Stimulated activated CD4-positive, alpha-beta T cell treated with anti-CD3 and anti-CD28 coated beads, Interleukin-15, amount 100 ng/mL, for 1 hour (primary cell): ENCODE data around the gene SLC39A11.
"Not testable (repeated sequence)": the region's sequence is repeated elsewhere in the genome, so short reads cannot be mapped to it uniquely, and the experiment has no call there.

Experiments used
- DNase-seq, 2 donors: peaks; one replicate each; pipeline ENCODE4 v3.0.0-alpha.2; 2020; ENCODE audit warnings: low read depth in 1 of 2, low spot score in 1 of 2

Gene SLC39A11, protein sequence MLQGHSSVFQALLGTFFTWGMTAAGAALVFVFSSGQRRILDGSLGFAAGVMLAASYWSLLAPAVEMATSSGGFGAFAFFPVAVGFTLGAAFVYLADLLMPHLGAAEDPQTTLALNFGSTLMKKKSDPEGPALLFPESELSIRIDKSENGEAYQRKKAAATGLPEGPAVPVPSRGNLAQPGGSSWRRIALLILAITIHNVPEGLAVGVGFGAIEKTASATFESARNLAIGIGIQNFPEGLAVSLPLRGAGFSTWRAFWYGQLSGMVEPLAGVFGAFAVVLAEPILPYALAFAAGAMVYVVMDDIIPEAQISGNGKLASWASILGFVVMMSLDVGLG

DNA sequence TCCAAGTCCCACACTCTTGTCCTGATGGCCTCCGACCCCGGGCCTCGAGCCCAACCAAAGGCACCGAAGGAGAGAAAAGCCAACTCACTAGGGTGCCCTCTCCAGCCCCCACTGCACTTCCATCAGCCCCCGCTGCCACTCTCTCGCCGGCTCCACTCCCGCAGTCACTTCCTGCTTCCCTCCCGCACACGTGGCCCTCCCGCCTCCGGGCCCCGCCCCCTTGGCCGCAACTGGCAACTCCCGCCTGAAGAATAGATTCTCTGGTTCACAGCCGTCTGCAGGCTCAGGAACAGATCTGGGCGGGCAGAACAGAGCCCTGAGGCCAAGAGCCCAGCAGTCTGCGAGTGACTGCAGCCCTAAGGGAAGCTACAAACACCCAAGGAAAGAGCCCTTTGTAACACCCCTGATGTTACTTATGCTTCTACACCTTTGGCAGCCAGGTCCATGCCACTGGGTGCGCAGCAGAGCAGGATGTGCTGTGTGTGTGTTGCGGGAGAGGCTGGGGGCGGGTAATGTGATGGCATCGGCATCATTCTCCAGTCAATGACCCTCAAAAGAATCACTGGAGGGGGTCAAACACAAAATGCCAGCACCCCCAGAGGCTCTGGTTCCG is at the start of gene SLC39A11:
SLC39A11 (minus strand) TSS at position 166 of the 613 bp plus-strand sequence. CDS start 3,924 bp downstream, outside the sequence.
- peak; percentile 79 to 83 for DNase-seq

DNA sequence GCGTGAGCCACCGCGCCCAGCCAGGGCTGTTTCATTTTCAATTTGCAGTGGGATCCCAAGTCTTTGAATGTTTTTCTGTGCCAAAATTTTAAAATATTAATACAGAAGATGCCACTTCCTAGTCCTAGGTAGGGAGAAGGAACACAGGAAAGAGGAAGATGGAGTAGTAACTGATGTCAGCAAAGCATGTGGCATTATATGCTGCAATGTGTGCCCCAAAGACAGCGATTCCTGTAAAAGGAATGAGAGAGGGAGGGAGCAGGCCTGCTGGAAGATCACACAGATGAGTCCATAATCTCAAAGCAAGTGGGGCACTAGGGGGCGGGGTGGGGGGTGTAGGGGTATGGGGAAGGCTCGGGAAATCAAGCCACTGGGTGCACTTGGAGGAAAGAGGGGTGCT is 48.9 kb upstream of the SLC39A11 start:
- no peak for DNase-seq

DNA sequence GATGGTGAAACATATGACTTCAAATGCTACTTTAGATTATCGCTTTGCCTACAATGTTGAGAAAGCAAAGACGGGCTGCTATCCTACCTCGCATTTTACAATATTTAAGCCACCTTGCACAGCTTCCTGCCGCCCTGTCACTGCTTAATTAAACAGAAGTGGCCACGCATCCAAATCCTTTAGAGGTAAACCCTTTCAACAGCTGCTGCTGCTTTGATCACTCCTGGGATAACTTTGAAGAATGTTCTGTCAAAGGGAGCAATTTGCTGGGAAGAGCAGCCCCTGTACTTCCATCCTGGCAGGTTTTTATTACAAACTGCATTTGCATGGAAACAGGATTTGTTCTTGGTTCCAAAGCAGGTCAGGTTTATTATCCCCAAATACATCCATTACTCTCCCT is 48.1 kb upstream of the SLC39A11 start:
- no peak for DNase-seq

DNA sequence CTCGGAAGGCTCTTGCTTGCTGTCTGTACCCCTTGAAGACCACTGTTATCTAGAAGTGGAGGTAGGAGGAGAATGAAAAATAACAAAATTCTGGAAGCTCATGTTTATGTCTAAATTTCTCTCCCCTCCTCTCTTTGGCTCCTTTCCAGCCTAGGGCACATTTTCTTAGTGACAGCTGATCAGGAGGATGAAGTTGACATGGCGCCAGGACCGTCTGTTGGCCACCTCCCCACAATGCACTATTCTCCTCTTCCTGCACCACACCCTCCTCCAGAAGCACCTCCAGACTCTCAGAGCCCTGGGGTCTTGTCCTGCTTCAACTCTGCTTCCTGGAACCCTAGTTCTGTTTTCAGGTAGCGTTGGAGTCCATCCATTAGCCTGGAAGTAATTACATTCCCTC is 46.8 kb upstream of the SLC39A11 start:
- no peak for DNase-seq

DNA sequence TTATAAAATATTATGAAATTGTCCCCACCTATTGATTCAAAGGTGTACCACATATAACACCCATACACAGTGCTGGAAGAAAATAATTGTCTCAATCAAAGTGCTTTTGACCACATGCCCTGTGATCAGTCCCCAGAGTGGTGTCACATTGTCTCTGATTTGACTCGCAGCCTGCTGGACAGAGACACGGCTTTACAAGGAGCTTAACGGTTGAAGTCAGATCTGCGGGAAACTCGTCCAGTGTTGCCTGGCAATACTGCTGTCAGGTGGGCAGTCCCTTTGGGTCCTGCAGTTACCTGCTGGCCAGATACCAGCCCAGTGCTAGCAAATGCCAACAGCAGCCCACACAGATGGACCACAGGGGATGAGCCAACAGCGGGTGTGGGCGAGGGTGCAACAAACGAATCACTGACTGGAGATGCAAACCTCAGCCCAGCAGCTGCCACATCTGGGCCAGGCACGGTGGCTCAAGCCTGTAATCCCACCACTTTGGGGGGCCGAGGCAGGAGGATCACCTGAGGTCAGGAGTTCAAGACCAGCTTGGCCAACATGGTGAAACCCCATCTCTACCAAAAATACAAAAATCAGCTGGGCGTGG is 46.2 kb upstream of the SLC39A11 start:
- DNase-seq = no peak

DNA sequence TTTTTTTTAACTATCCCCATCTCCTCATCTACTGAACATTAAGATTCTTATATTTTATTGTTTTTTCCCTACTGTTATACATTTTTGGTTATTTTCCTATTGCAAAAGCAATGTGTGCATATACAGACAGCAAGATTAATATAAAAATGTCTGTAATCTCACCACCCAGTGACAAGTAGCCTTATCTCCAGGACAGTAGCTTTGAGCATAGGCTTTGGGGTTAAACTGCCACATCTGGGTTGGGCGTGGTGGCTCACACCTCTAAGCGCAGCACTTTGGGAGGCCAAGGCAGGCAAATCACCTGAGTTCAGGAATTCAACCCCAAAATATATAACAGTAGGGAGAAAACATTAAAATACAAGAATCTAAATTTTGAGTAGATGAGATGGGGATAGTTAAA is 44.9 kb upstream of the SLC39A11 start:
- DNase-seq = no peak

DNA sequence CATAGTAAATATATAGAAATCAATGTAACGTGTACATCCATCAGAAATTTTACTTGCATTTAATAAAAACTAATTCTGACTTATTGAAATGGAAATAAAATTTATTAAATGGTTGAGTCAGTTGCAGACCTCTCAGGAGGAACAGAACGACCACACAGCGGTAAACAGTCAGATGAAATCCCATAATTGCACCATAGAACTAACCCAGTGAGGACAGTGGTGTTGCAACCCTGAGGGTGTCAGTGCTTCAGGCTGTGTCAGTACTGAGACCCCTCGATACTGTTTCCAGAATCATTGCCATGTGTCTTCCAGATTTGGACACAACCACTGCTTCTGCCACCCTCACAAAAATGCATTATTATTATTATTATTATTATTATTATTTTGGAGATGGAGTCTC is 43.3 kb upstream of the SLC39A11 start:
- no peak for DNase-seq

DNA sequence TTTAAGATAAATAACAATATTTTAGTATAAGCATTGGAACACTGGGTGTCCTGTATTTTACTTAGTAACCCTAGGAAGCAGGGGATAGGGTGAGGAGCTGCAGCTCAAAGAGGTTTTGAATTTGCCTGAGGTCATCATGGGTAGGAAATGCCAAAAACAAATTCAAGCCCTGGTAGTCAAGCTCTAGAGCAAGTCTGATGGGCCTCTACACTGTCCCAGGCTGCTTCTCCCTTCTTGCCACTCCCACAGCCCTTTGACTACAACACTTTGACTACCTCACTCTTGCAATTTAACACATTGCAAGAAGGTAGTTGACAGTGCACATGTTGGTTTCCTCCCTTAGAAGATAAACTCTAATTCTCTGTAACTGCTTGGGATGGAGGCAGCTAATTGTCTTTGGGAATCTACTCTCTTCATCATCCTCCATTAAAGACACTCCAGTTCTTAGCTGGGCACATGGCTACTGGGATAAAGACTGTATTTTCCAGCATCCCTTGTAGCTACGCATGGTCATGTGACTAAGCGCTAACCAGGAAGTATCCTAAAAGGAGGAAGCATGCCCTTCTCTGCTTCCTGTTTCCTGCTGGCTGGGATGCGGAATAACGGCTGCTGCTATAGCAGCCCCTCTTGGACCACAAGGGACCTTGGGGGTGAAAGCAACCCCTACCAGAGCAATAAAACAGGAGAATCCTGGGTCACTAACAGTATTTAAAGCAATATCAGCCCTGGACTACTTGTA is 41.6 kb upstream of the SLC39A11 start:
- no peak for DNase-seq

DNA sequence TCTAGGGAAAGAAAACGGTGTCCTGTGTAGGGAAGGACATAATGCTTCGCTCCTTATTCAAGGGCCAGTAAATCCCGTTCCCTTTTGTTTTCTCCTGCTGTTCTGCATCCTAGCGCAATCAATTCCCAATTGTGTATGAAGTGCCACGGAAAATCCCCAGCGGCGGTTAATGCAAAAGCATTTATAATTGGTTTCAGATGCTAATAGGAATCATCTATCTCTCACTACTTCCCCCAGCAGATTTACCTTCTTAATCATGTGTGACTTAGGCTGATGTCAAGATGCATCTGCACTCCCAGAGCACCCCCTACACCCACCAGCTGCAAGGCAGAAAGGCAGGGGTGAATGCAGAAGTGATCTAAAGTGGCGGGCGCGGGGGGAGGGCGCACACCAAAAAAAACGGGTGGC is 39.6 kb upstream of the SLC39A11 start:
- no peak for DNase-seq

DNA sequence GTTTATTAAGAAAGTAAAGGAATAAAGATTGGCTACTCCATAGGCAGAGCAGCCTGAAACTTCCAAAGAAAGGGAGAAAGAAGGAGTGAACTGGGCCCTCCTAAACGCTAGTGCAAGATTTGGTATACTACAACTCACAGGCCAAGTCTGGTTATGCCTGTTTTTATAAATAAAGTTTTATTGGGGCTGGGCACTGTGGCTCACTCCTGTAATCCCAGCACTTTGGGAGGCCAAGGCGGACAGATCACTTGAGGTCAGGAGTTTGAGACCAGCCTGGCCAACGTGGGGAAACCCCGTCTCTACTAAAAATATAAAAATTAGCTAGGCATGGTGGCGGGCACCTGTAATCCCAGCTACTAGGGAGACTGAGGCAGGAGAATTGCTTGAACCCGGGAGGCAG is 39.0 kb upstream of the SLC39A11 start:
- not testable (repeated sequence) for DNase-seq

DNA sequence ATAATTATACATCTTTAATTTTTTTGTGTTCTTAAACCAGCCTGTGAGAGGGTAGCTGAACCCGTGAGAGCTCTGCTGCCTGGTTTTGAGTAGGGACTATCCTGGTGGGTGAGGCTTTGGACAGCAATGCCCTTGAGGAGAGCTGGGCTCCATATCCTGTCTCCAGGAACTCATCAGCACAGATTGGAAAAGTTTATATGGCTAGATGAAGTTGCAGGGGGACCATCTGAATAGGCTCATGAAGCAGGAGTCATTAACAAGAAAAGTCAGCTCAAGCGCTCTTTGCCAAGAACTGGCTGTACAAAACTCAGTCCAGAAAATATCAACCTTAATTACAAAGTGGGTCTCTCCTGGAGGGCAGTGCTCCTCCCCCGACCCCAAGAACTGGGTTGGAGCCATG is 38.5 kb upstream of the SLC39A11 start:
- no peak for DNase-seq

DNA sequence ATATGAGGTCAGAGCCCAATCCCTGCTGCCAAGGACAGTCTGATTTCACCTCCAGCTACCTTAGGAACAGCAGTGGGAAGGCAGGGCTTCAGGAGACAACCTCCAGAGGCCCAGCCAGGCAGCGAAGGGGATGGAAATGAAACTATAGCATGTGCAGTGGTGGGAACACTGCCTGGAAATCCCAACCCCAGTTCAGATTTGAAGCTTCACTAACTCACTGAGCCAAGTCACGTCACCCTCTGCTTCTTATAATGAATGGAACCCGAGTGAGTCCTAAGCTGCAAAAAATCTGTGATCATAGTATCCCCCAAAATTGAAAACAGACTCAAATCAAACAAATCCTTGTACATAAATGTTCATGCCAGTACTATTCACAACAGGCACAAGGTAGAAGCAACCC is 36.0 kb upstream of the SLC39A11 start:
- DNase-seq = no peak

DNA sequence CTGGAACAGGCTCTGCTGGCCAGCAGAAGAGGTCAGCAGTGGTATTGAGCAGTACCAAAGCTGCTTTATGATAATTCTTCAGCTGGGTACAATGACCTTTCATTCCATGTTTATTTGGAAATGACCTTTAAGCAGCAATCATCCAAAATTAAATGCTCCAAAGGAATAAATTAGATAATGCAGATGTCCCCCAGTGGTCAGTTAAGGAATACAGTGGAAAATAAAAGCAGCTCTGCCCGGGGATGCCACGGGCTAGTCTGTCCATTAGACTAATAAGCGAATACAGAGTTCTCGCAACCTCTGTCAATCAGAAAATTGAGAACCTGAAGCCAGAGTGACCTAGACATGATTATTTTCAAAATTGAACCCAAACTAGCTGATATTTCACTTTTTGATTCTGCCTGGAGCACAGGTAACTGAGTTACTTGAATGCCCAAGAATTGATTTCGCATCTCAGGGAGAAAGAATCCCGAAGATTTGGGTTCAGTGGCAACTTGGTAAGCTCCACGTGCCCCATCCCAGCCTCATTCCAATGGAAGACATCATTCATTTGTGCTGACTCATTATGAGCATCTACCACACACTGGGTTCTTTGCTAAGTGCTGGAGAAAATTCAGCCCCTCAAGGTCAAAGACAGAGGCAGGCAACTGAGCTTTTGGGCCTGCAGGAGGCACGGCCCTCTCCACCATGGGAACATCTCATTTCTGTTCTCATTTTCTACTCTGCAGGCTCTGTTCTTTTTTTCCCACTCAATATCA is 34.4 kb upstream of the SLC39A11 start:
- no peak for DNase-seq

DNA sequence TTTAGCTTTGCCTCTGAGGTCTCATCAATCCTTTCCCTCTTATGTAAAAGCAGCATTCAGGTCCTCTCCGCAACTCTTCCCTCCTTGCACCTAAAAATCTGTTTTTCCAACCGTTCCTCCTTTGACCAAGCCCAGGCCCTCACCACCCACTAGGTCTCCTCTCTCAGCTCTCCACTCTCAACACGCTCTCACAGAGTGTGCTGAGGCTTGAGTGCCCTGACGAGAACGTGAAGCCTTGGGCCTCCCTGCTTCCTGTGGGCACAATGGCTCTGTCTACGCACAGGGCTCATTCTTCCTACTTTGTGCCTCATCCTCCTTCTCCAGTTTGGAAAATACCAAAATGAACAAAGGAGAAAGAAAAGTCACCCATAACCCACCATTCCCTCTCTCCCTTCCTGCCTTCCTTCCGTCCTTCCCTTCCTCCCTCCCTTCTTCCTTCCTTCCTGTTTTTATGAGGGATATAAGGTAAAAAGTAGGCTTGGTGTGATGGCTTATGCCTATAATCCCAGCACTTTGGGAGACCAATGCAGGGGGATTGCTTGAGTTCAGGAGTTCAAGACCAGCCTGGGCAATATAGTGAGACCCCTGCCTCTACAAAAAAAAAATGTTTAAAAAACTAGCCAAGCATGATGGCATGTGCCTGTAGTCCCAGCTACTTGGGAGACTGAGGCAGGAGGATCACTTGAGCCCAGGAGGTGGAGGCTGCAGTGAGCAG is 31.3 kb upstream of the SLC39A11 start:
- DNase-seq = no peak

DNA sequence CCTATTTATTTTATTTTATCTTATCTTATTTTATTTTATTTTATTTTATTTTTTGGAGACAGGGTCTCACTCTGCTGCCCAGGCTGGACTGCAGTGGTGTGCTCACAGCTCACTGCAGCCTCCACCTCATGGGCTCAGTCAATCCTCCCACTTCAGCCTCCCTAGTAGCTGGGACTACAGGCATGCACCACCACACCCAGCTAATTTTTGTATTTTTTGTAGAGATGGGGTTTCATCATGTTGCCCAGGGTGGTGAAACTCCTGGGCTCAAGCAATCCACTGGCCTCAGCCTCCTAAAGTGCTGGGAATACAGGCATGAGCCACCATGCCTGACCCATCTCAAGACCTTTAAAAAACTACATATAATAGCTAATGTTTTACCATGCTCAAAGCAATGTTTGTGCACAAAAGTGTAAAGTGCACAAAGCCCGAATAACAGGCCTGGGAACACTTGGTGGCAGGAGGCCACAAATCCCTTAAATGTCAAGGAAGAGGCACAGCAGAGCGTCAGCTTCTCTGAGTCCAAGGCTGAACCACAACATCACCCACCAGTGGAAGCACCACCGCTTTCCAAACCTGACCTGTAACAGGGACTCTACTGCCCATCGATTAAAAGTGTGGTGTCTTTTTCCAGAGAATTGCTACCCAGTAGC is 30.6 kb upstream of the SLC39A11 start:
- DNase-seq = no peak

DNA sequence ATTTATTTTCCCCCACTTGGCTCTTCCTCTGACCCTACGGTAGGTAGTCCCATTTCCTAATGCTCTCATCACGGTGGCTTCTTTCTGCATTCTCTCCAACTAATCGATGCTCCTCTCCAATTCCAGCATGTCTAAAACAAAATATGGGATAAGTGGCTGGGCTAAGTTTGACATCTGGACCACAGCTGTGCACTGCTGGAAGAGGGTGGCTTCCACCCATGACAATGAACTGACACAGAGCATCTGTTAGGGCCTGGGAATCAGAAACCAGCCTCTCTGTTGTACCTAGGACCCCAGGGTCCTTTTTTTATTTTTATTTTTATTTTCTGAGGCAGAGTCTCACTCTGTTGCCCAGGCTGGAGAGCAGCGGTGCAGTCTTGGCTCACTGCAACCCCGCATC is 29.0 kb upstream of the SLC39A11 start:
- no peak for DNase-seq

DNA sequence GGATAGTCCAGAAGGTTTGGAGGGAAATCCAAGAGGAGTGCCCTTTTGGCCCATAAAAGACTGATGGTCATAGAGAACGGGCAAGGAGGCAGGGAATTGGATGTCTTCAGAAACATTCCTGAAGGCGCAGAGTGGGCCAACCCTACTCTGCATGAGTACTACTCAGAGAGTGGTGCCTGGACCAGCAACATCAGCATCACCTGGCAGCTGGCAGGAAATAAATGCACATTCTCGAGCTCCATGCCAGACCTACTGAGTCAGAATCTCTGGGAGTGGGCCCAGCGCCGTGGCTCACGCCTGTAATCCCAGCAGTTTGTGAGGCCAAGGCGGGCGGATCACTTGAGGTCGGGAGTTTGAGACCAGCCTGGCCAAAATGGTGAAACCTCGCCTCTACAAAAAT is 27.1 kb upstream of the SLC39A11 start:
- DNase-seq = no peak

DNA sequence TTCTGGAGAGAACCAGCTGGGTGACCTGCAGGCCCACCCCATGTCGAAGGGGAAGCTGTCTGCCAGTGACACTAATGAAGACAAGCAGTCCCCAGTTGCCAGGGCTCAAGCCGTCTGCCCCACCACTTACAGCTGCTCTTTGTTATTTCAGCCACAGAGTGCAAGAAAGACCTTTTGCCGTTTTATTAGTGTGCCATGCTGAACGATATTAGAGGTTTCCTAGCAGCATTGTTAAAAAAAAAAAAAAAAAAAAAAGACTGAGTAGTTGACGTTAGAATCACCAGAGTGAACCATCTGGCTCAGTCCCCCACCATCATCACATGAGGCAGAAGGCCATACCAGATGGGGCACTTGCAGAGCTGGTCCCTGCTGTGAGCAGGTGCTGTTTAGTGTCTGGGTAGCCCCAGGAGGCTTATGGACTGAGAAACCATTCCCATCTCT is 26.5 kb upstream of the SLC39A11 start:
- DNase-seq = no peak

DNA sequence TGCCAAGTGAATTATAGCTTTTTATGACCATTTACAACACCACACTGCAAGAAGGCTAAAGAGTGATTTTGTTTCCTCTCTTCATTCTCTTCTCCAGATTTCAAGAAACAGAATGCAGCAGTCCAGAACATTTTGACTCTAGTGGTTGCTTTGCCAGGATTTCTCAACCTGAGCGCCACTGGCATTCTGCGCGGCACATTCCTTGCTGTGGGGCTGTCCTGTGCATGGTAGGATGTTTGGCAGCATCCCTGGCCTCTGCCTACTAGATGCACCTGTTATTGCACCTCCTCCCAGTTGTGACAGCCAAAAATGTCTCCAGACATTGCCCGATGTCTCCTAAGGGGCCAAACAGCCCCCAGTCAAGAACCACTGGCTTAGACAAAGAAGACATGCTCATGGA is 25.7 kb upstream of the SLC39A11 start:
- DNase-seq = no peak

DNA sequence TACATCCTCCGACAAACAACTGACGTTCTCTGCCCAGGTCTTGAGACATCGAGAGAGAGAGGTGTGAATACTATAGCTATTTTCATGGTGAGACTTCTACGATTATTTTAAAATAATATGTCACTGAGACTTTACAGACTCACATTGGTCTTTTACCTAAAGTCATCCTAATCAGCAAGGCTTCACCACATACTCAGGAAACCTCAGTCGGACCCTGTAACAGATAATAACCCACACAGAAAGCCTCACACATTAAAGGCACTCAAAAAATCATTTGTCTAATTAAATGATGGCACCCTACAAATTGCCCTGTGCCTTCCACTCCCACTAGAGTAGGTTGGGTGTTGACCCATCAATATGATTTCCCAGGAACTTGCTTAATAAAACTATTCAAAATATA is 19.8 kb upstream of the SLC39A11 start:
- DNase-seq = no peak
